ENCODE data around the gene DACH1. TPM values are rescaled to one million over a fixed set of nuclear protein-coding genes. Genes with fewer than 3 reads are reported as not detected.

The DACH1 gene
- total and polyA plus RNA-seq, 2 of the 8 experiments (the other 6 are each of a cell fraction or from before 2014, with no cell fraction given) = 0.12 to 0.67 TPM

DNA sequence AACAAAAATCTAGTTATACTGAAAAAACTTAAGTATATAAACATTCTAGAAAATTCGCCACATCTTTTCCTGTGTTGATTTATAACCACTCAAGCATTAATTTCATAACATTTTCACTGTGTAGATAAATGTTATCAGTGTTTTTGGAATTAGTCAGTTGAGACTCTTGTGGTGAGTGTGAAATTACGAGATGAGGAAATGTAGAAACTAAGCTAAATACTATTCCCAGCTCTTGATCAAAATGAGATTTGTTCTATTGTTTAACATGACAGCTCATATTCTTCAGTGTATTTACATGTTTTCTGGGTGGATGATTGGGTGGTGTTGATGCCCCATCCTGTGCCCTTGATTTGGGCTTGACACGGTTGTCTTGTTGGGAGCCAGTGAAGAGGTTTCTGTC lies 406.8 kb downstream of the DACH1 start:
- Histone ChIP-seq H3K23me2 (ENCODE audit: low read depth, low read length) (no peaks in the 10 kb centered on the region), H2AK5ac (ENCODE audit: low read depth, low read length) (no peak overlapping the region), H3K9me3 (ENCODE audit: insufficient read depth in 2 of 2, low read depth in 1 of 2, low read length in 1 of 2) (no peaks in the 10 kb centered on the region), H2AFZ (ENCODE audit: low read length) (no peak overlapping the region), H3K79me1 (ENCODE audit: low read depth, low read length) (no peaks in the 10 kb centered on the region), H2BK5ac (ENCODE audit: low read depth, low read length) (no peak overlapping the region), H4K20me1 (replicated peaks in 1 of 2; ENCODE audit: control insufficient read depth in 1 of 2, insufficient read depth in 2 of 2, low read length in 2 of 2) (no peaks in the 10 kb centered on the region), H2BK12ac (ENCODE audit: low read depth, low read length) (no peak overlapping the region), H3K18ac (ENCODE audit: extremely low read depth, low read length) (no peak overlapping the region), H3K56ac (replicated peaks; ENCODE audit: insufficient read length, low read depth, low read length) (no peak overlapping the region), H3K4me2 (ENCODE audit: insufficient read depth in 1 of 2, low read depth in 2 of 2, low read length in 2 of 2) (no peak overlapping the region), H3K4ac (replicated peaks; ENCODE audit: insufficient read length, low read depth, low read length) (no peak overlapping the region), H3K27me3 (replicated peaks in 1 of 4; ENCODE audit: control insufficient read depth in 3 of 4, extremely low read depth in 1 of 4, insufficient read depth in 3 of 4, low read length in 3 of 4) (no peaks in the 10 kb centered on the region), H3K4me1 (replicated peaks in 1 of 4; ENCODE audit: control insufficient read depth in 3 of 4, insufficient read depth in 4 of 4, low read length in 3 of 4) (no peaks in the 10 kb centered on the region), H4K5ac (ENCODE audit: insufficient read length, low read depth, low read length) (no peak overlapping the region), H2BK20ac (ENCODE audit: low read length) (no peak overlapping the region), H3K36me3 (ENCODE audit: control insufficient read depth in 2 of 4, insufficient read depth in 4 of 4, low read length in 3 of 4) (no peaks in the 10 kb centered on the region), H3K27ac (ENCODE audit: low read depth, low read length) (no peak overlapping the region), H4K91ac (replicated peaks; ENCODE audit: insufficient read length, low read length) (no peak overlapping the region), H2BK120ac (replicated peaks; ENCODE audit: low read depth, low read length) (no peak overlapping the region), H3K9ac (replicated peaks in 1 of 4; ENCODE audit: extremely low read depth in 1 of 4, low read depth in 3 of 4, low read length in 3 of 4) (no peak overlapping the region), H3K4me3 (ENCODE audit: extremely low read depth in 1 of 4, insufficient read depth in 2 of 4, low read depth in 3 of 4, low read length in 4 of 4) (no peak overlapping the region), H4K8ac (ENCODE audit: extremely low read depth, insufficient read depth, low read length) (no peak overlapping the region), H3K79me2 (ENCODE audit: control insufficient read depth in 1 of 2, insufficient read depth in 2 of 2, low read length in 2 of 2) (no peaks in the 10 kb centered on the region), H3K14ac (ENCODE audit: insufficient read length) (no peak overlapping the region), H3K23ac (ENCODE audit: insufficient read length) (no peak overlapping the region), H2BK15ac (ENCODE audit: low read length) (no peak overlapping the region)
- ChIA-PET POLR2A (ENCODE audit: partially characterized antibody) (no interaction called here), CTCF (ENCODE audit: partially characterized antibody) (no interaction called here)
- DNase-seq (ENCODE audit: low read depth in 1 of 2, low spot score in 2 of 2) (no peak), FAIRE-seq (no peak)
- 57% methylated on average over 3 of the region's 3 CpGs; no CpG with 5 or more reads in 1 of the 2 experiments for WGBS, 2 experiments (ENCODE audit: extremely low coverage in 1 of 2, insufficient coverage in 1 of 2, insufficient read length in 1 of 2, insufficient replicate concordance in 2 of 2, low coverage in 1 of 2, low lambda C conversion rate in 2 of 2, missing lambda C conversion rate in 1 of 2)
- TF ChIP-seq FOSL1 (IDR thresholded peaks at IDR 0.05; ENCODE audit: insufficient read depth, low read depth, low read length) (no peak), NRF1 (IDR thresholded peaks at IDR 0.05; ENCODE audit: low read depth, low read length) (no peak), SP2 (IDR thresholded peaks at IDR 0.05; ENCODE audit: low read length) (no peak), POLR2AphosphoS5 (IDR thresholded peaks at IDR 0.05; ENCODE audit: low read depth, low read length) (no peak)

Data from H1 (cell line).